GM23338 (cell line): ENCODE measurements around the gene UMOD.
A peak's percentile ranks its signal among the peaks of the same experiment; 100 is the strongest.

Experiments
- CREB1 ChIP-seq: fragments of 250-450 bp; sonication (Bioruptor Pico); IDR thresholded peaks from 2 replicates; pipeline ENCODE4 v1.5.0; 2020; ENCODE audit warnings: low read depth, mild to moderate bottlenecking, moderate library complexity
- CTCF ChIP-seq, 2 experiments: fragments of 200-600 bp in 1 of 2; sonication (generic) in 1 of 2; conservative IDR thresholded peaks; 2 replicates each; pipeline versions ENCODE4 v1.5.1 to v1.6.1; 2016 to 2017; ENCODE audit warnings: antibody characterized with exemption in 2 of 2, low read depth in 2 of 2, mild to moderate bottlenecking in 2 of 2, moderate library complexity in 1 of 2
- ETS1 ChIP-seq: IDR thresholded peaks from 2 replicates; pipeline ENCODE4 v1.6.1; 2016; ENCODE audit warnings: antibody characterized with exemption
- EZH2 ChIP-seq: fragments of 200-600 bp; sonication (generic); IDR thresholded peaks from one replicate; pipeline ENCODE4 v1.8.0; 2017; ENCODE audit warnings: antibody characterized with exemption, mild to moderate bottlenecking, low read depth; ENCODE audit not compliant: unreplicated experiment
- EZH2phosphoT487 ChIP-seq: fragments of 200-600 bp; sonication (generic); IDR thresholded peaks from one replicate; pipeline ENCODE4 v1.8.1; 2018; ENCODE audit warnings: antibody characterized with exemption; ENCODE audit not compliant: unreplicated experiment
- POLR2AphosphoS5 ChIP-seq: IDR thresholded peaks from 2 replicates; pipeline ENCODE4 v1.6.1; 2016; ENCODE audit warnings: antibody characterized with exemption, low read depth

- TF ChIP-seq POLR2AphosphoS5 (no peak), EZH2 (no peak), CREB1 (no peak), ETS1 (no peak), CTCF (conservative IDR thresholded peaks at IDR 0.05; ENCODE audit: low read depth in 2 of 2) (peak; percentile 66 to 75), EZH2phosphoT487 (no peak)
Observed at GRCh38 chr16:20359997-20360396, 7.5 kb upstream of the UMOD start.
